ENCODE results near the gene TPM2. TPM values are rescaled to one million over a fixed set of nuclear protein-coding genes. Genes with fewer than 3 reads are reported as not detected.

TPM2 gene
- 10 to 100 TPM; 63.1 to 63.5 TPM for total RNA-seq
- polyA plus RNA-seq (2013, experiment 1 of 2), result 19.3 TPM
- polyA plus RNA-seq (2013, experiment 2 of 2), result 213 TPM
- total RNA-seq, result 0.16 to 87.8 (median 16.1) reads per million in 172 experiments

- peaks cover 28% of the 10 kb centered on the region for H3K4me1 Mint-ChIP-seq (ENCODE audit: low read depth)
- TF ChIP-seq CTCF (IDR thresholded peaks at IDR 0.05), result no peak
- ATAC-seq (ENCODE audit: poor library complexity) (peak; percentile 10), DNase-seq (peak in 1 of 14 experiments; percentile 26)
- peak within 1 kb of the TSS; percentile 92 for H3K4me3 Mint-ChIP-seq
- no peaks in the 10 kb centered on the region for H3K27me3 Mint-ChIP-seq
- Histone ChIP-seq H3K27ac (ENCODE audit: low read depth in 1 of 2, low read length in 2 of 2) (peak within 1 kb of the TSS; percentile 40 to 55), H3K4me3 (ENCODE audit: low read length) (peak within 1 kb of the TSS; percentile 88), H3K9me3 (ENCODE audit: control insufficient read depth in 1 of 2, insufficient read depth in 1 of 2, low read length in 2 of 2) (no peaks in the 10 kb centered on the region), H3K27me3 (ENCODE audit: control insufficient read depth in 1 of 2, insufficient read depth in 2 of 2, low read length in 2 of 2) (no peaks in the 10 kb centered on the region), H3K36me3 (ENCODE audit: insufficient read depth, low read length) (no peaks in the 10 kb centered on the region), H3K4me1 (ENCODE audit: insufficient read depth, low read length) (peaks cover 26% of the 10 kb centered on the region)
- no peaks in the 10 kb centered on the region for H3K36me3 Mint-ChIP-seq (ENCODE audit: low read depth)
- POLR2A ChIA-PET, result interaction anchor here (1.3 to 2.3 kb wide), 6 partner anchors 25 to 59 kb away, joined by 3 to 10 read pairs (median 7); partner anchors contain the start of gene ARHGEF39
- CTCF ChIA-PET, result interaction anchor here (1.8 kb wide), 1 partner anchor 42 kb away, joined by 5 read pairs; no protein-coding TSS in a partner anchor
- intact Hi-C loops (cut with DNase I, micrococcal nuclease), result no loop called here
- H3K9me3 Mint-ChIP-seq, result no peaks in the 10 kb centered on the region
- H3K27ac Mint-ChIP-seq, result peak within 1 kb of the TSS; percentile 73
Observed at GRCh38 chr9:35689542-35690293, at the start of gene TPM2. Gene TPM2, minus strand, starts transcription at chr9:35689925. Its CDS starts 108 bp downstream, at chr9:35689817.

- peaks cover 24% of the 10 kb centered on the region for H3K4me1 Mint-ChIP-seq (ENCODE audit: low read depth)
- ChIA-PET CTCF (no interaction called here), POLR2A (interaction anchor here (0.5 to 1.5 kb wide), 3 partner anchors 10 to 210 kb away, joined by 3 to 8 read pairs (median 4); partner anchors contain the start of genes GBA2 and RGP1)
- no peaks in the 10 kb centered on the region for H3K27me3 Mint-ChIP-seq
- Histone ChIP-seq H3K27ac (ENCODE audit: low read depth in 1 of 2, low read length in 2 of 2) (no peak overlapping the region), H3K4me3 (ENCODE audit: low read length) (no peak overlapping the region), H3K4me1 (ENCODE audit: insufficient read depth, low read length) (peaks cover 20% of the 10 kb centered on the region), H3K36me3 (ENCODE audit: insufficient read depth, low read length) (peaks cover 89% of the 10 kb centered on the region), H3K27me3 (ENCODE audit: control insufficient read depth in 1 of 2, insufficient read depth in 2 of 2, low read length in 2 of 2) (no peaks in the 10 kb centered on the region), H3K9me3 (ENCODE audit: control insufficient read depth in 1 of 2, insufficient read depth in 1 of 2, low read length in 2 of 2) (no peaks in the 10 kb centered on the region)
- H3K4me3 Mint-ChIP-seq, result no peak overlapping the region
- DNase-seq (no peak), ATAC-seq (ENCODE audit: poor library complexity) (no peak)
- TF ChIP-seq CTCF (IDR thresholded peaks at IDR 0.05), result no peak
- intact Hi-C loops (cut with DNase I, micrococcal nuclease), result loop anchor here (10.0 kb wide), 3 partner anchors 624 to 1026 kb away; partner anchors contain the start of genes ATOSB (in 1 of the 2) and DNAJB5 (in 1 of the 2)
- H3K27ac Mint-ChIP-seq, result no peak overlapping the region
- peaks cover 79% of the 10 kb centered on the region for H3K36me3 Mint-ChIP-seq (ENCODE audit: low read depth)
- no peaks in the 10 kb centered on the region for H3K9me3 Mint-ChIP-seq
Observed at GRCh38 chr9:35738924-35739323, 49.2 kb upstream of the TPM2 start.

- Mint-ChIP-seq H3K4me3 (no peak overlapping the region), H3K4me1 (ENCODE audit: low read depth) (peaks cover 25% of the 10 kb centered on the region), H3K9me3 (no peaks in the 10 kb centered on the region), H3K36me3 (ENCODE audit: low read depth) (peaks cover 76% of the 10 kb centered on the region), H3K27me3 (no peaks in the 10 kb centered on the region), H3K27ac (no peak overlapping the region)
- ATAC-seq (ENCODE audit: poor library complexity), result no peak
- no peak overlapping the region for H3K27ac ChIP-seq (ENCODE audit: low read depth in 1 of 2, low read length in 2 of 2)
- H3K4me3 ChIP-seq (ENCODE audit: low read length), result no peak overlapping the region
- H3K4me1 ChIP-seq (ENCODE audit: insufficient read depth, low read length), result peaks cover 27% of the 10 kb centered on the region
- no peak for DNase-seq
- TF ChIP-seq CTCF (IDR thresholded peaks at IDR 0.05), result no peak
- no peaks in the 10 kb centered on the region for H3K9me3 ChIP-seq (ENCODE audit: control insufficient read depth in 1 of 2, insufficient read depth in 1 of 2, low read length in 2 of 2)
- CTCF ChIA-PET, result no interaction called here
- intact Hi-C loops (cut with DNase I, micrococcal nuclease), result loop anchor here (10.0 kb wide), 3 partner anchors 623 to 1027 kb away; partner anchors contain the start of genes ATOSB (in 1 of the 2) and DNAJB5 (in 1 of the 2)
- no peaks in the 10 kb centered on the region for H3K27me3 ChIP-seq (ENCODE audit: control insufficient read depth in 1 of 2, insufficient read depth in 2 of 2, low read length in 2 of 2)
- POLR2A ChIA-PET, result interaction anchor here (1.5 to 4.4 kb wide), 2 partner anchors 11 kb away, joined by 8 to 30 read pairs; partner anchors contain the start of genes GBA2 and RGP1
- H3K36me3 ChIP-seq (ENCODE audit: insufficient read depth, low read length), result peaks cover 81% of the 10 kb centered on the region
Observed at GRCh38 chr9:35738186-35738585, 48.5 kb upstream of the TPM2 start.
